Measurements from ENCODE around the gene TRIP12. TPM values are rescaled to one million over a fixed set of nuclear protein-coding genes. Genes with fewer than 3 reads are reported as not detected.
A peak's percentile ranks its signal among the peaks of the same experiment; 100 is the strongest.

The TRIP12 gene
- polyA plus RNA-seq, 2 of the 4 experiments (the other 2 are of a cell fraction), result 103 to 151 TPM

GRCh38 chr2:229874647-229875046 is 47.2 kb downstream of the TRIP12 start:
- CTCF ChIA-PET, result interaction anchor here (0.6 kb wide), 1 partner anchor 73 kb away, joined by 3 read pairs; no protein-coding TSS in a partner anchor
- POLR2A ChIA-PET, result no interaction called here
- no peak for TF ChIP-seq HOXB13 (CRISPR knock-in tag; IDR thresholded peaks at IDR 0.05; ENCODE audit: low read depth)
- TF ChIP-seq NR3C1 (IDR thresholded peaks at IDR 0.05), result no peak
- TF ChIP-seq ZSCAN20 (CRISPR knock-in tag; IDR thresholded peaks at IDR 0.05), result no peak
- TF ChIP-seq BCL3 (IDR thresholded peaks at IDR 0.05), result no peak
- no peak for TF ChIP-seq HMGXB4 (CRISPR knock-in tag; IDR thresholded peaks at IDR 0.05; ENCODE audit: borderline replicate concordance)
- TF ChIP-seq ESRRA (IDR thresholded peaks at IDR 0.05; ENCODE audit: borderline replicate concordance, low read length), result no peak
- TF ChIP-seq BHLHE40 (IDR thresholded peaks at IDR 0.05; ENCODE audit: low read depth, low read length), result no peak
- no peak for TF ChIP-seq GATA3 (IDR thresholded peaks at IDR 0.05; ENCODE audit: borderline replicate concordance)
- TF ChIP-seq RNF2 (IDR thresholded peaks at IDR 0.05; ENCODE audit: borderline replicate concordance, low read depth), result no peak
- TF ChIP-seq EP300 (IDR thresholded peaks at IDR 0.05), result no peak
- no peak for TF ChIP-seq CEBPB (IDR thresholded peaks at IDR 0.05)
- no peak for TF ChIP-seq HEYL (CRISPR knock-in tag; IDR thresholded peaks at IDR 0.05)
- TF ChIP-seq FOXS1 (CRISPR knock-in tag; IDR thresholded peaks at IDR 0.05), result no peak
- no peak for TF ChIP-seq POLR2AphosphoS2 (conservative IDR thresholded peaks at IDR 0.05; ENCODE audit: low read length)
- TF ChIP-seq SREBF2 (IDR thresholded peaks at IDR 0.05), result no peak
- TF ChIP-seq CBX2 (IDR thresholded peaks at IDR 0.05; ENCODE audit: borderline replicate concordance, low read depth), result no peak
- TF ChIP-seq HES2 (IDR thresholded peaks at IDR 0.05), result no peak
- no peak for TF ChIP-seq ATOH8 (CRISPR knock-in tag; IDR thresholded peaks at IDR 0.05; ENCODE audit: low read depth)
- FAIRE-seq (no peak), ATAC-seq (no peak), DNase-seq (ENCODE audit: low read depth in 1 of 2, low spot score in 1 of 2) (no peak)
- no peaks in the 10 kb centered on the region for H3K9me3 ChIP-seq
- no peak overlapping the region for H3K27ac ChIP-seq
- WGBS (ENCODE audit: missing lambda C conversion rate), result 89% methylated on average over 4 of the region's 4 CpGs
- H3K4me2 ChIP-seq, result no peak overlapping the region
- H3K4me1 ChIP-seq, result peaks cover 19% of the 10 kb centered on the region
- no peak overlapping the region for H3K4me3 ChIP-seq

- Histone ChIP-seq H3K4me3 (no peak overlapping the region), H3K4me2 (peak overlapping the region; percentile 31; the same call in 2 of the 3 replicates), H3K4me1 (peaks cover 19% of the 10 kb centered on the region), H3K27ac (no peak overlapping the region), H3K9me3 (no peaks in the 10 kb centered on the region)
- ChIA-PET POLR2A (no interaction called here), CTCF (no interaction called here)
- DNase-seq (ENCODE audit: low read depth in 1 of 2, low spot score in 1 of 2) (no peak), ATAC-seq (peak in 1 of 2 experiments; percentile 48; a peak in 1 of 6 replicates), FAIRE-seq (no peak)
- 84% methylated on average over 1 of the region's 1 CpG for WGBS (ENCODE audit: missing lambda C conversion rate)
- TF ChIP-seq CEBPB (IDR thresholded peaks at IDR 0.05) (no peak), KDM1A (IDR thresholded peaks at IDR 0.05; ENCODE audit: low read depth) (no peak), GATA3 (IDR thresholded peaks at IDR 0.05; ENCODE audit: borderline replicate concordance) (no peak), PBX3 (IDR thresholded peaks at IDR 0.05) (no peak), RNF2 (IDR thresholded peaks at IDR 0.05; ENCODE audit: borderline replicate concordance, low read depth) (no peak), RCOR1 (IDR thresholded peaks at IDR 0.05; ENCODE audit: low read depth, low read length) (no peak), EHF (CRISPR knock-in tag; IDR thresholded peaks at IDR 0.05) (no peak), TFCP2L1 (CRISPR knock-in tag; IDR thresholded peaks at IDR 0.05) (no peak), MAX (IDR thresholded peaks at IDR 0.05) (no peak), CTCF (IDR thresholded peaks at IDR 0.05) (no peak), ELK1 (IDR thresholded peaks at IDR 0.05; ENCODE audit: low read depth, low read length) (no peak), CHD2 (IDR thresholded peaks at IDR 0.05; ENCODE audit: low read length, partially characterized antibody) (no peak), POLR2AphosphoS2 (conservative IDR thresholded peaks at IDR 0.05; ENCODE audit: low read length) (no peak), HDAC2 (IDR thresholded peaks at IDR 0.05) (no peak), PHF8 (IDR thresholded peaks at IDR 0.05; ENCODE audit: borderline replicate concordance, low read depth) (no peak), TP53 (CRISPR knock-in tag; IDR thresholded peaks at IDR 0.05) (no peak)
These were observed 48.7 kb downstream of the TRIP12 start for GRCh38 chr2:229873123-229873581.
